ENCODE data around the gene CABLES1.

DNA sequence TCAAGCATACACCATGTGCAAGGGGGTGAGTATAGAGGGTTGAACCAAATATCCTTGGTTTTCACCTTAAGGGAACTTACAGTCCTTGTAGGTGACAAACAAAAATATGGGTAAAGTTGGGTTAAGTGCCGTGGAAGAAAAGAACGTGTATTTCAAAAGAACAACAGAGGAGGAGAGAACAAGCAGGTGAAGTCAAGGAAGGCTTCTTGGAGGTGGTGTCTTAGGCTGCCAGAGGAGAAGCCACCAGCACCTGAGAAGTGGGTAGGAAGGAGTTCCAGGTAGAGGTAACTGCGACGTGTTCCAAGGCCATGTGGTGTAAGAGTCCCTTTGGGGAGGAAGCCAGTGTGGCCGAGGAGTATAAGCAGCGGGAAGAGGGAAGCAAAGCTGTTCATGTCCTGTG, 27.2 kb downstream of the CABLES1 start:
- TF ChIP-seq POLR2AphosphoS5 (IDR thresholded peaks at IDR 0.05; ENCODE audit: borderline replicate concordance, low read depth, low read length) (no peak), EZH2 (IDR thresholded peaks at IDR 0.05) (no peak), FOXP2 (optimal IDR thresholded peaks at IDR 0.05; ENCODE audit: control extremely low read depth, extremely low read length, insufficient read depth) (no peak)

Measured in SK-N-MC (cell line).